Embryonic facial prominence (tissue), 1 donor: ENCODE data around the gene ZNF547.
A peak's percentile ranks its signal among the peaks of the same experiment; 100 is the strongest.
"Not testable (repeated sequence)": the region's sequence is repeated elsewhere in the genome, so short reads cannot be mapped to it uniquely, and the experiment has no call there.

Experiments used
- DNase-seq: peaks from one replicate; pipeline ENCODE4 v3.0.0-alpha.2; 2016; ENCODE audit errors: extremely low spot score

The ZNF547 gene

DNA sequence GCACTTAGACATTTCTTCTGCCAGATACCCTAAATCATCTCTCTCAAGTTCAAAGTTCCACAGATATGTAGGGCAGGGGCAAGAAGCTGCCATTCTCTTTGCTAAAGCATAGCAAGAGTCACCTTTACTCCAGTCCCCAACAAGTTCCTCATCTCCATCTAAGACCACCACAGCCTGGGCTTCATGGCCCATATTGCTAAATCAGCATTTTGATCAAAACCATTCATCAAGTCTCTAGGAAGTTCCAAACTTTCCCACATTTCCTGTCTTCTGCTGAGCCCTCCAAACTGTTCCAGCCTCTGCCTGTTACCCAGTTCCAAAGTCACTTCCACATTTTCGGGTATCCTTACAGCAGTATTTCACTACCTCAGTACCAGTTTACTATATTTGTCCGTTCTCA is 11.3 kb downstream of the ZNF547 start:
- DNase-seq: not testable (repeated sequence)

DNA sequence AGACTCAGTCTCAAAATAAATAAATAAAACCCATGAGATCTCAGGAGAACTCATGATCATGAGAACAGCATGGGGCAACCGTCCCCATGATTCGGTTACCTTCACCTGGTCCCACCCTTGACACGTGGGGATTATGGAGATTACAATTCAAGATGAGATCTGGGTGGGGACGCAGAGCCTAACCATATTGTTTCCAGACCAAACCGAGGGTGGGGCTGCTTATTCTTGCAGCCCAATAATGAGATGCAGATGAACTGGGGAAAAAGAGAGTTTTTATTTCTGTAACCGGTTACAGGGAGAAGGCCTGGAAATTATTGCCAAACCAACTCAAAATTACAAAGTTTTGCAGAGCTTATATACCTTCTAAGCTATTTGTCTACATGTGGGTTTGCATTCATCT is 12.8 kb downstream of the ZNF547 start:
- DNase-seq: no peak

DNA sequence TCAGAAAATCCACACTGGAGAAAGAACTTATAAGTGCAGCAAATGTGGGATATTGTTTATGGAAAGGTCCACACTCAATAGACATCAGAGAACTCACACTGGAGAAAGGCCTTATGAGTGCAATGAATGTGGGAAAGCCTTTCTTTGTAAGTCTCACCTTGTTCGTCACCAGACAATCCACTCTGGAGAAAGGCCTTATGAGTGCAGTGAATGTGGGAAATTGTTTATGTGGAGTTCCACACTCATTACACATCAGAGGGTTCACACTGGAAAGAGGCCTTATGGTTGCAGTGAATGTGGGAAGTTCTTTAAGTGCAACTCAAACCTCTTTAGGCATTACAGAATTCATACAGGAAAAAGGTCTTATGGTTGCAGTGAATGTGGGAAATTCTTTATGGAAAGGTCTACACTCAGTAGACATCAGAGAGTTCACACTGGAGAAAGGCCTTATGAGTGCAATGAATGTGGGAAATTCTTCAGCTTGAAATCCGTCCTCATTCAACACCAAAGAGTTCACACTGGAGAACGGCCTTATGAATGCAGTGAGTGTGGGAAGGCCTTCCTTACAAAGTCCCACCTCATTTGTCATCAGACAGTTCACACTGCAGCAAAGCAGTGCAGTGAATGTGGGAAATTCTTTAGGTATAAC is 14.3 kb downstream of the ZNF547 start:
- DNase-seq: no peak

DNA sequence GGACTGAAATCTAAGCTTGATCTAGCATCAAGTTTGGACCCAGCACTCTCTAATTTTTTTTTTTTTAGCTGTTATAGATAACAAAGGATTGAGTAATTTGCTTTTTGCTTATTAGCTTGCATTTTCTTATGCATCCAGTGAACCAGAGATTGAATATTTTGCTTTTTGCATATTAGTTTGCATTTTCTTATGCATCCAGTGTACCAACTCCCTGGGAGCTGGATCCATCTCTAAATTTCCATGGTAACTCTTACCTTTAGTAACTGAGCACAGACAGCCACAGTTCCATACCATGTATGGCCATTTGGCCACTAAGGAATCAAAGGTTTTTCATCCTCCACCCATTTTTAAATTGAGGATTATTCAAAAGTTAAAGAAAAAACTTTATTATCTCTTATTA is 17.6 kb downstream of the ZNF547 start:
- no peak for DNase-seq

DNA sequence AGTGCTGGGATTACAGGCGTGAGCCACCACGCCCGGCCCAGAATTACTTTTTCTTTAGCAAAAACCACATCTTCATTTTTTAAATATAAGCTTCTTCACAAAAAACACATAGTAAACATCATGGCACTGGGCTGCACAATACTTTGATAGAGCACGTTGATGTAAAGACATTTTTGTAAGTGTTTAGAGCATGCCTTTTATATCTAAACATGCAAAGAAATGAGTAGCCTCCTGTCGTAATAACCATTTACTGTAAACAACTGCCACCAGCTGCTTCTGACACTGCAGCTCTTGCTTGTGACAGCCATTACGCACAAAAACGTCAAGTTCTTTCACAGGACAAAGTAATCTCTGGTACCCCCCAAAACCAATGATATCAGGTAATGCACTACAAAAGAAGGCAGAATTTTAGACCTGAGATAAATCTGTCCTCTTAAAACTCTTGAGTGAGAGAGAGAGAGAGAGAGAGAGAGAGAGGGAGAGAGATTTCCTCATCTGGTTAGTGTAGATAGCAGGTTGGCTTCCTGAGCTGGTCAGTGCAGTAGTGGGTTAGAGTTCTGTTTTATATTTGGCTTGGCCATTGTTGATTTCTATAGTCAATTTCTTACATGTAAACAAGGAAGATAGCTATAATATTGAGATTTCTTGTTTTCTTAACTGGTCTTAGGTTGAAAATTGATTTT is 19.6 kb downstream of the ZNF547 start:
- DNase-seq: no peak

DNA sequence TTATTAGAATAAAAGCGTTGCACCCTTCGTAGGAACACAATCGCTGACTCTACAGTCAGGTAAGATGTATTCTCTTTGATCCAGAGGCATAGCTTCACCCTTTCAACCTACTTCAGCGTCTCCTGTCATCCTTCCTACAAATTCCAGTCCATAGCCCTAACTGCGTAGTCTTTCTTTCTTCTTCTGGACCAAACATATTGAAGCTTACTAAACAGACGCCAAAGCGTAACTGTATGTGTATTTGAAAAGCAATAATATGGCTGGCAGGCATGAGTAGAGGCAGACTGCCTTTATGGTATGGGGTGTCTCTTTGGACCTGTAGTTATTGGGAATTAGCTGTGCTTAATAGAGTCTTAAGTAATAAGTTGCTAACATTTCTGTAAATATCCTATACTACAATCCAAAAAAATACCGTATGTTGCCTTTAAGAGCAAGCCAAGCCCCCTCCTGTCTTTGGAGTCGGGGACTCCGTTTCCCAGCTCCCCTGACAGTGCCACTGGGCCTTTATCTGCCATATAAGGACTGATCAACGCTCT is 25.9 kb downstream of the ZNF547 start:
- no peak for DNase-seq

DNA sequence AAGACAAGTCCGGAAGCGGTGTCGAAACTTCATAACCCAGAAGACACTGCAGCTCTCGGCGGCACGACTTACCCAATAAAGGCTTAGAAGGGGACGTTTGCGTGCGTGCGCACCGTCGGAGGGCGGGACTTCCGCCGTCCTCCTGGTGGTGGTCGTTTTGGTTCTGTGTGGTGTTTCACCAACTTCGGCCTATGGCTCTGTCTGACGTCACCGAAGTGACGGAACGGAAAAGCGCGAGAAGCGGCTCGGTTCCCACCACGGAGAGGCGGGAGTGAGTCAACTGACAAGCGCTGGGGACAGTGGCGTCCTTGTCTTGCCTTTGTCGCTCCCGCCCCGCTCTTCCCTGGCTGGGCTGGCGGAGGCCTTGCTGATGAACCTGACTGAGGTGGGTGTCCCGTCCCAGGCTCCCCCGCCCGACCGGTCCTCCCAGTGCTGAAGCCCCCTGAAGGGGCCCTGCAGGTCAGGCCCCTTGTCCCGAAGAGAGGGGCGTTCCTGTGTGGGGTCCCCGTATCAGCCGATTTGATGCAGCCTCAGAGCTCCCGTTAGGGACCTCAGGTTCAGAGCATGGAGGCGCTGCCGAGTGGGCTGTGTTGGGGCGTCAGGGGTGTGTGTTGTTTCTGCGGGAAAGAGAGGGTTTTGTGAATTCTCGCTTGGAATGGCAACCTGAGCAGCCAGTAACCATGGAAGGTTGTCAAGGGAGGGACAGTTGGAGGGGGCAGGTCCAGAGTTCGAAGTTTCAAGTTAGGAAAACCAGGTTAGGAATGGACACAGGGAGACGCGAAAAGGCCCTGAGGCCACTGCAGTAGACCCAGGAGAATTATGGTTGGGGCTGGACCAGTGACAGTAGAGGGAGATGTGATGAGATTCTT is 26.6 kb downstream of the ZNF547 start, which contains the start of gene ZNF548:
Gene ZNF548, plus strand, starts transcription at position 125 of the 869 bp plus-strand sequence. Its CDS starts 246 bp downstream, at position 371.
- peak; percentile 97 for DNase-seq

DNA sequence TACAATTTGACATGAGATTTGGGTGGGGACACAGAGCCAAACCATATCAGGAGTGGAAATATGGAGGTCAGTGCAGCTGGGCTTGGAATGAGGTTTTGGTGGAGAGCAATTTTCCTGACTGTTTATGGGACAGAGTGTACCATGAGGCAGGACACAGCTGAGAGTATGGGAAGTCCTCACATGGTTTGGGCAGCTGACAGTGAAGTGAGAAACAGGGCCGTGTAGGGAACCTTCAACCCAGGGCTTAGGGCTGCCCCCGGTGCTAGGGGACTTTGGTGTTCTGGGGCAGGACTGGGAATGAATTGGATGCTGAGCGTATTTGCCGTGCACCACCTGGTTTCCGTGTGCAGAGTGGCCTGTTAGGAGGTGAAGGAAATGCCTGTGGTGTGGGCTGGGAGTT is 32.4 kb downstream of the ZNF547 start:
- DNase-seq: no peak

DNA sequence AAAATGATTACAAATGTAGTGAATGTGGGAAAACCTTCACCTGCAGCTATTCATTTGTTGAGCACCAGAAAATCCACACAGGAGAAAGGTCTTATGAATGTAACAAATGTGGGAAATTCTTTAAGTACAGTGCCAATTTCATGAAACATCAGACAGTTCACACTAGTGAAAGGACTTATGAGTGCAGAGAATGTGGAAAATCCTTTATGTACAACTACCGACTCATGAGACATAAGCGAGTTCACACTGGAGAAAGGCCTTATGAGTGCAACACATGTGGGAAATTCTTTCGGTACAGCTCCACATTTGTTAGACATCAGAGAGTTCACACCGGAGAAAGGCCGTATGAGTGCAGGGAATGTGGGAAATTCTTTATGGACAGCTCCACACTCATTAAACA is 35.5 kb downstream of the ZNF547 start:
- DNase-seq: no peak

DNA sequence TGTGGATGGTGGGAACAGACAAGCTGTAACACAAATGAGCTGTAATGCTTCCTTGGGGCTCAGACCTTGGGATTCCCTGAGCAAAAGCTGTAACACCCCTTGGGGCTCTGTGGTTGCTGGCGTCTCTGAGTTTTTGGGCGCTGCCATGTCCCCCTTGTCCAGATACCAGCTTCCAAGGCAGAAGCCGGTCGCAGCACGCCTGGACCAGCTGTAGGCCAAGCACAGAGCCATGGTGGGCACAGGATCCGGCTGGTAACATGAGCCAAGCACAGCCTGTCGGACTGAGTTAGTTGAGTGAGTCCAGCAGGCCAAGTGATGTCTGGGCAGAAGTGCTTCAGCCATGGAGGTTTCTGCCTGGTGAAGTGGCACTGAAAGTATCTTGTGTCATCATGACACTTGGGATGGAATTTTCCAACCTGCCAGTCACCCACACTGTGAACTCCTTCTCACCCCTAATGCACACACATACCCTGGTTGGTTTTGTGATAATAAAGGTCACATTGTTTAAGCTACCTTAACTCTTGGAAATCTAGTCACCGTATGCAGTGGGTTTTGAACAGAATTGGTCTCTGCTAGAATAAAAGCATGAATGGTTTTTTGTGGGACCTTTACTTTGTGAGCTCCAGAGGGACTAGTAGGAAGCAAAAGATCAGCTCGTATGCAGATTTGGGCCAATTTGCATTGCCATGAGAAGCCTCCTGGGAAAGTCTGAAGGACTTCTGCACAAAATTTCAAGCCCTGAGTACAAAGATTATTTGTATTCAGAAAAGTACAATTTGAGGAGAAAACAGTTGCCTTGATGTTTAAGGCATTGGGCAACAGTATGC is 40.6 kb downstream of the ZNF547 start:
- no peak for DNase-seq

DNA sequence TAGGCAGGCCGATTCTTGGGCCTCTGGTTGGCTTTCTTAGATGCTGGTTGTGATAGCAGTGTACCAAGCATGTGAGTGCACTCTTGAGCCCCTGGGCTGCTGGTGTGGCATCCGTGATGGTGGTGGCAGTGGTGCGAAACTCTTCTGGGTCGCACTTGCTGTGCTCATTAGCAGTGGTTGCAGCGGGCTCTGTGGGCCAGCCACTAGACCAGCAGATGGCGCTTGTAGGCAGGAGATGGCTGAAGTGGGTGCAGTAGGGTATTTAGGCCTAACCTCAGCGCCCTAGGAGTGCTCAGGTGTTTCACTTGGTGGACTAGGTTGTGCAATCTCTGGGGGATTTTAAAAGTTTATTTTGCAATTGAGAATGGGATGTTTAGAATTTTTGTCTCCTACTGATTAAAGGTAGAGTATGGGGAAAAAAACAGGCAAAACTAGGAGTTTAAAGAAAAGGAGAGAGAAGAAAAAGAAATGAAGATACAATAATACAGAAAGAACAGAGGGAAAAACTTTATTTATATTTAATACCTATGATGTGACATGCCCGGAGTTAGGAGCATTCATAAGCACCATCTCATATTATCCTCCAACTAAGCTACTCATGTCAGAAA is 43.3 kb downstream of the ZNF547 start:
- DNase-seq: no peak

DNA sequence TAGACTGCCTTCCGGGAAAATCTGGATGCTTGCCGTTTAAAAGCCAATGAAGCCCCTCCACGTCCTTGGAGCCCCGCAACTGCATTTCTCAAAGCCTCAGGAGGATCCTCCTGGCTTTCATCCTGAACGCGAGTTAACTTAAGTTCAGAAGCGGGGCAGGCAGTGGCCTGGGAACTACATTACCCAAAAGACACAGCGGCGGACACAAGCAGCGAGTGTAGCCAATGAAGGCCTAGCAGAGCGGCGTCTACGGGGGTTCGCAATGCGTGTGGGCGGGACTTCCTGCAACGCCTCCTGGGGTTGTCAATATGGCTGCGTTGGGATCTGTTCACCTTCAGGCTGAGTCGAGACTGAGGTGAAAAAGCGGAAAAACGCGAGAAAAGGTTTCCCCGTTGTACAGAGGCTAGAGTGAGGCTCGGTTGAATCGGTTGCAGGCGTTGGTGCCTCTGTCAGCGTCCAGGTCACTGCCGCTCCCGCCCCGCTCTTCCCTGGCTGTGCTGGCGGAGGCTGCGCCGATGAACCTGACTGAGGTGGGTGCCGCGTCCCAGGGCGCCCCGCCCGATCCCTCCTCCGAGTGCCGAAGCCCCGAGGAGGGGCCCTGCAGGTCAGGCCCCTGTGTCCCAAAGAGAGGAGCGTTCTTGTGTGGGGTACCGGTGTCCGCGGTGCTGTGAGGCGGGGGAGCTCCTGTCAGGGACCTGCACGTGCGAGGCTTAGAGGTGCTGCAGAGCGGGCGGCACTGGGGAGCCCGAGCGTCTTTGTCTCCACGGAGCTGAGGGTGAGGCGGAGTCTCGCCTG is 47.7 kb downstream of the ZNF547 start, which contains the start of gene ZNF17:
Gene ZNF17, plus strand, starts transcription at position 285 of the 795 bp plus-strand sequence. CDS start 2,455 bp downstream, outside the sequence.
- DNase-seq: peak; percentile 87

DNA sequence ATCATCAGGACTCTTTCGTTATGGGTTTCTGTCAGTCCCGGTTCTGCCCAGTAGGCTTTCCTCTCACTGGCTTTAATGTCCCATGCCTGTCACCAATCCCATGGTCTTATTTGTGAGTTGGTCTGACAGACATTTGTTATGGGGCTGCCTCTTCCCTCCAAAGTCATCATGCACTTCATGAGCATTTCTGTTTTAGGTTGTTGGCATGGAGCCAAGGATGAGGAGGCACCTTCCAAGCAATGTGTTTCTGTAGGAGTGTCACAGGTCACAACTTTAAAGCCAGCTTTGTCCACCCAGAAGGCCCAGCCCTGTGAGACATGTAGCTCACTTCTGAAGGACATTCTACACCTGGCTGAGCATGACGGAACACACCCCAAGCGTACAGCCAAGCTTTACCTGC is 56.1 kb downstream of the ZNF547 start:
- no peak for DNase-seq

DNA sequence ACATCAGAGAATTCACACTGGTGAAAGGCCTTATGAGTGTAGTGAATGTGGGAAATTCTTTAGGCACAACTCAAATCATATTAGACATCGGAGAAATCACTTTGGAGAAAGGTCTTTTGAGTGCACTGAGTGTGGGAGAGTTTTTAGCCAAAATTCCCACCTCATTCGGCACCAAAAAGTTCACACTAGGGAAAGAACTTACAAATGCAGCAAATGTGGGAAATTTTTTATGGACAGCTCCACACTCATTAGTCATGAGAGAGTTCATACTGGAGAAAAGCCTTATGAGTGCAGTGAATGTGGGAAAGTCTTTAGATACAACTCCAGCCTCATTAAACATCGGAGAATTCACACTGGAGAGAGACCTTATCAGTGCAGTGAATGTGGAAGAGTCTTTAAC is 57.7 kb downstream of the ZNF547 start:
- DNase-seq: no peak
